Stimulated activated CD8-positive, alpha-beta memory T cell treated with anti-CD3 and anti-CD28 coated beads, Interleukin-2, amount 100 ng/mL, for 1 hour (primary cell): ENCODE measurements around the gene CMTM3.
"Not testable (repeated sequence)": the region's sequence is repeated elsewhere in the genome, so short reads cannot be mapped to it uniquely, and the experiment has no call there.

Source experiments
- DNase-seq, 2 donors: peaks; one replicate each; pipeline ENCODE4 v3.0.0-alpha.2; 2020; ENCODE audit warnings: low read depth in 2 of 2

Gene CMTM3, protein sequence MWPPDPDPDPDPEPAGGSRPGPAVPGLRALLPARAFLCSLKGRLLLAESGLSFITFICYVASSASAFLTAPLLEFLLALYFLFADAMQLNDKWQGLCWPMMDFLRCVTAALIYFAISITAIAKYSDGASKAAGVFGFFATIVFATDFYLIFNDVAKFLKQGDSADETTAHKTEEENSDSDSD

DNA sequence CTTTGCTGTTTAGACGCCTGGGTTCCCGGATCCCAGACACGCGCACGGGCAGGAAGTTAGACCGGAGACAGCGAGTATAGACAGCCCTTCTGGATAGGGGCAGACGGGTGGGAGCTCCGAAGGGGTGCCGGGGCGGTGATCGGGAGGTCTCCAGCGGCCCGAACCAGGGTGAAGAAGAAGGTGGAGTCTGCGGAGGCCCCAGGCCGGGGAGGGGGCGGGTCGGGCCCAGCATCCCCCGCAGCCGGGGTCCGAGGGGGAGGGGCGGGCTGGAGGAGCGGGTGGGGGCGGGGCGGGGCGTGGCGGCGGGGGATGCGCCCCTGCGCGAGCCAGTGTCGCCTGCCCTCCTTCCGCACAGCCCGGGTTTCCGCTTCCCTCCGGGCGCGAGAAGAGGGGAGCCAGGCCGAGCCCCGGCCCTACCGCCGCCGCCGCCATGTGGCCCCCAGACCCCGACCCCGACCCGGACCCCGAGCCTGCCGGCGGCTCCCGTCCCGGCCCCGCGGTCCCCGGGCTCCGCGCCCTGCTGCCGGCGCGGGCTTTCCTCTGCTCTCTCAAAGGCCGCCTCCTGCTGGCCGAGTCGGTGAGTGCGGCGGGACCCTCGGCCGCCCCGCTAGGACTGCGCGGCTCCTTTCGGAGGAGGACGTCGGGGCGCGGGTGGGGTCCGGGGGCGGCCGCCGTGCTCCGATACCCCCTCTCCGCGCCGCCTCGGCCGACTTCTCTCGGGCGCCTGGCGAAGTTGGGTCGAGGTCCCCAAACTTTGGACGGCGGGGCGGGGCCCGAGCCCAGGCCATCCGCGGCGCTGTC is at the start of gene CMTM3:
TSS of gene CMTM3 (plus strand) at position 329 of the 801 bp plus-strand sequence. CDS start at position 431, 102 bp downstream.
- peak; percentile 50 to 53 for DNase-seq

- DNase-seq, result no peak
These were observed 44.4 kb upstream of the CMTM3 start for GRCh38 chr16:66560107-66560506.

DNA sequence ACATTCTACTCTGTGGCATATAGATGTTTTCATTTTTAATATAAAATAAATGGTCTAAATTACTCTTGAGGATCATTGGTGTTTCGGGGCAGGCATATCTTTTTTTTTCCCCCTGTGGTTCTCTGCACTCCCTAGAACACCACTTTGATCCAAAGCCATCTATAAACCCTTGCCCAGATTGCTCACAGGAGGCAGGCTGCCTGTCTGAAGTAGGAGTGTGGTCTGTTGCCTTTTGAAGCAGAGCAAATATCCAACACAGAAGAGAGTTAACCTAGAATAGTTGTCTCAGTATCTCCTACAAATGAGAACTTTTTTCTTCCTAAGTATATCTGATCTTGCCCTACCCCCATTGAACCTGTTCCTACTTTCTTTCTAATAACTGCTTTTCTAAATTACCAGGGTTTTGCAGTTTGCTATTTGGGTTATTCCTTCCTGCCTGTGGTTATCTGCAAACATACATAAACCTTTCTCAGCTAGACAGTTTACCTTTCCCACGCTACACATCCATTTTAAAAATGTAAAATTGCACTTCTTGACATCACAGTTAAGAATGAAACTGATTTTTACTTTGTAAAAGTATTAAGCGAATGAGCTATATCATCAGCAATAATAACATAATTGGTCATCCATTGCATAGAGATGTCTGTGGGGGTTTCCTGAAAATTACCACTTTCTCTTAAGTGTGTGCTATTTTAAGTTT is 43.0 kb upstream of the CMTM3 start:
- DNase-seq, result no peak

DNA sequence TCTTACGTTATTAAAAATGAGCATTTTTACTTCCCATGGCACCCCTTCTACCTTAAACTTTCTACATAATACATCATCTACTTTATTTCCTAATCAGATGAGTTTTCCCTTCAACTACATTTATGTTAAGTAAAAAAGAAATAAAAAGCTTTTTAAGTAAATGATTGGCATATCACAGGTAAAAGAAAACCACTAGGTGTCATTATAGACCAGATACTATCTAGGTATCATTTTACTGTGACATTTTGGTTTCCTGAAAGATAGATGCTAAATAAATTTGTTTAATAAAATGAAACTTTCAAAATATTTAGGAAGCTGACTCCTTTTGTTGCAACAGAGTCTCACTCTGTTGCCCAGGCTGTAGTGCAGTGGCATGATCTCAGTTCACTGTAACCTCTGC is 42.1 kb upstream of the CMTM3 start:
- no peak for DNase-seq

- no peak for DNase-seq
These were observed 41.5 kb upstream of the CMTM3 start for GRCh38 chr16:66562986-66563385.

DNA sequence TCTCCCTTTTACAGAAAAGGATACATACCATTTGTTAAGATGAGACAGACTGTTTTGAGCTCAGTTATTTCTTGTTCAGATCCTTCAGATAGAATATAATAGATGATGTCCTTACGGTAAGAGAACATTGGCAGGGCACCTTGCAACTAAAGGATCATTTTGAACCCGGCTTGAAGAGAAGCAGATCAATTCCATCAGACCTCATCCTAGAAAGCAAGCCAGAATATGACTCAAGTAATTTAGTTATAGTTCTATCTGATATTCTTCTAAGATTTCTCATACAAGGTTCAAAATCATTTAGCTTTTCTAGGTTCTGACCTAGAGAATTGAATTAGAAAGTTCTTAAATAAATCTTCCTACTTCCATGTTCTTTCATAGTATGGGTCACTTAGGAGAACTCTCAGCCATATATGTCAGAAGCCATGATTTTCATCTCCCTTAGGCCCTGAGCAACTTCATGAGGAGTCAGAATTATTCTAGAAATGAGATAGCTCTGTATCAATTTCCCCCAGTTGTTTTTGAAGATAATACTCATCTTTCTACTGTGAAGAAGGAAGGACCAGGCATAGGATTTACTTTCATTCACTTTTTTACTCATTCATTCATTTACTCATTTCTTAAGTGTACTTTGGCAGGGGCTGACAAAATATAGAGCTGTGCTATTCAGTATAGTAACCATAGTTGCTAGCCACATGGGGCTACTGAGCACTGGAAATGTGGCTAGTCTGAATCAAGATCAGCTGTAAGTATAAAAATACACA is 40.8 kb upstream of the CMTM3 start:
- DNase-seq, result no peak

DNA sequence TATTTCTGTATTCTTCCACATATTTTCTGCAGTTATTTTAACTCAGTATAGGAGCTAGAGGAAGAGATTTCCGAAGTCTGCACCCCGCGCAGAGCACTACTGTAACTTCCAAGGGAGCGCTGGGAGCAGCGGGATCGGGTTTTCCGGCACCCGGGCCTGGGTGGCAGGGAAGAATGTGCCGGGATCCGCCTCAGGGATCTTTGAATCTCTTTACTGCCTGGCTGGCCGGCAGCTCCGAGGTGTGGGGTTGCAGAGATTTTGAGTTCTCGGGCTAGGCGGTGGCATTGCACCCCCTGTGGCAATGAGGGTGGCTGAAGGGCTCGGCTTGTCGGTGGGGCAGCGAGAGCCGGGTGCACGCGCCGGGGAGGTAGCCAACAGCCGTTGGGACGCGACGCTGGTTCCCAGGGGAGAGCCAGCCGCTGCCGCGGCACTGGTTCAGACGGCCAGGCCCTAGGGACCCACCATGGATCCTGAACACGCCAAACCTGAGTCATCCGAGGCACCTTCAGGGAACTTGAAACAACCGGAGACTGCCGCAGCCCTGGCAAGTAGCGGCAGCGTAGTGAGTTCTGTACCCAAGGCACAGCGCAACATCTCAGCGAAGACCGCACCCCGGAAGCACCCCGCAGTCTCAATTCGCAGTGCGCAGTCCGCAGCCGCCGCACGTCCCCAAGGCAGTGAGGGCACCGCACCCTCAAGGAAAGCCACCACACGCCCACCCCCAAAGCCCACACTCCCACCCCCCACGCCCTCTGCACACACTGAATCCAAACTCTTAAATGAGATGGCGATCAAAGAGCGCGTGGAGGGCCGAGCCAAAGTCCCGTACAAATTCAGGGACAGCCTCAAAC is 38.2 kb upstream of the CMTM3 start, which contains the start of gene CMTM1:
TSS of gene CMTM1 (plus strand) at position 389 of the 851 bp plus-strand sequence. CDS start at position 464, 75 bp downstream.
- DNase-seq, result no peak

DNA sequence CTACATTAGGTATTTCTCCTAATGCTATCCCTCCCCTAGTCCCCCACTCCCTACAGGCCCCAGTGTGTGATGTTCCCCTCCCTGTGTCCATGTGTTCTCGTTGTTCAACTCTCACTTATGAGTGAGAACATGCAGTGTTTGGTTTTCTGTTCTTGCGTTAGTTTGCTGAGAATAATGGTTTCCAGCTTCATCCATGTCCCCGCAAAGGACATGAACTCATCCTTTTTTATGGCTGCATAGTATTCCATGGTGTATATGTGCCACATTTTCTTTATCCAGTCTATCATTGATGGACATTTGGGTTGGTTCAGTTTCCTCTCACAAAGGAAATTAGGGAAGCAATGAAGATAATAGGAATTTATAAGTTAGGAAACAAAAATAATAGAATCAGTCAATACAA is 37.2 kb upstream of the CMTM3 start:
- not testable (repeated sequence) for DNase-seq

GRCh38 chr16:66568355-66568754 is 36.1 kb upstream of the CMTM3 start:
- DNase-seq, result no peak

- no peak for DNase-seq
These were observed 35.4 kb upstream of the CMTM3 start for GRCh38 chr16:66569131-66569530.

GRCh38 chr16:66569827-66570405 is 34.6 kb upstream of the CMTM3 start:
- no peak for DNase-seq

DNA sequence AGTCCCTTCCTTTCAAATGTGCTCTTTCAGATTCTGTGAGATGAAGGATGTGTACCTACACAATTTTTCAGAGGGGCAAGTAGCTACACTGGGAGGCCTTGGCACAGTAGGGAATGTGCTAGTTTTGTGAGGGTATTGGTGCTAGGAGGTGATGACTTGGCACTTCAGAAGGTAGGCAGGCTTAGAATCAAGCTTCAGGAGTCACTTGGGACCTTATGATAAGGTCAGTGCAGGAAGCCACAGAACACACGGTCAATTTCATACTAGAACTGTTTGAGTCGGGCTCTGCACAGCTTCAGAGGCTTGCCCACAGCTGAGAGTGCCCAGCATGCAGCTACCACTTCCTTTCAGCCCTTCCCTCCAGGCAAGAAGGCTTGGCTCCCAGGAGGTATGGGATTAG is 32.1 kb upstream of the CMTM3 start:
- DNase-seq, result no peak

- DNase-seq, result no peak
These were observed 30.4 kb upstream of the CMTM3 start for GRCh38 chr16:66574081-66574480.

DNA sequence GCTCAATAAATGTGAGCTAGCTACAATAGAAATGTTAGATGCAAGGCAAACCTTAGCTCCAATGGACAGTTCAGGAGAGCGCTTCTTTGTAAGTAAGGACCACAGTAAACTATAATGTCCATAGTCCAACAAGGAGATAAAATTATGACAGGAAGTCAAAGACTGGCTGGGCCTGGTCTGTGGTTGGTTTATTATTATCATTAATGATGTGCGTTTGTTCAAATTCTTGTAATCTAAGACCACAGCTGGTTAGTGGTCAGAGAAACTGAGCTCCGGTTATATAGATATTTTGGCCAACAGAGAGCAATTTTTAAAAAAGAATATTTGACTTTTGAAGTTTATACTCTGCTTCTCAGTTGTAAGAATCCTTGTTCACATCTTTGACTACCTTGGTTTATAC is 30.0 kb upstream of the CMTM3 start:
- no peak for DNase-seq

DNA sequence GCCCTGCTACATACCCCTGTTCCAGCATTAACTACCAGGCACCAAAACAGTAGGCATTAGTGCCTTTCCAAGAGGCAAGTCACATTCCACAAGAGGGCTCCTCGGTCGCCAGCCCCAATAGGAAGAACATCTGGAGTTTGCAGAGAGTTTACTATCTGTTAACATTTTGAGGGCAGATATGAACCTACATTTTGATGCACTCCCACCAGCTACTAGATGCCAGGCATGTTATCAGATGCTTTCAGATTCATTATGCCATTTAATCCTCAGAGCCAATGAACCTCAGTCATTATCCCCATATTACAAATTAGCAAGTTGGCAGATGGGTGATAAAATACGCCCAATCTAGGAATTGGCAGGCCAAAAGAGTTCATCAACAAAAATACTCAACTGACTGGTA is 29.4 kb upstream of the CMTM3 start:
- DNase-seq, result no peak

- no peak for DNase-seq
These were observed 28.2 kb upstream of the CMTM3 start for GRCh38 chr16:66576296-66576695.

GRCh38 chr16:66578651-66579531 is 25.6 kb upstream of the CMTM3 start, which contains the start of gene CMTM2:
TSS of gene CMTM2 (plus strand) at chr16:66579463. CDS start at chr16:66579608, 145 bp downstream.
- no peak for DNase-seq

DNA sequence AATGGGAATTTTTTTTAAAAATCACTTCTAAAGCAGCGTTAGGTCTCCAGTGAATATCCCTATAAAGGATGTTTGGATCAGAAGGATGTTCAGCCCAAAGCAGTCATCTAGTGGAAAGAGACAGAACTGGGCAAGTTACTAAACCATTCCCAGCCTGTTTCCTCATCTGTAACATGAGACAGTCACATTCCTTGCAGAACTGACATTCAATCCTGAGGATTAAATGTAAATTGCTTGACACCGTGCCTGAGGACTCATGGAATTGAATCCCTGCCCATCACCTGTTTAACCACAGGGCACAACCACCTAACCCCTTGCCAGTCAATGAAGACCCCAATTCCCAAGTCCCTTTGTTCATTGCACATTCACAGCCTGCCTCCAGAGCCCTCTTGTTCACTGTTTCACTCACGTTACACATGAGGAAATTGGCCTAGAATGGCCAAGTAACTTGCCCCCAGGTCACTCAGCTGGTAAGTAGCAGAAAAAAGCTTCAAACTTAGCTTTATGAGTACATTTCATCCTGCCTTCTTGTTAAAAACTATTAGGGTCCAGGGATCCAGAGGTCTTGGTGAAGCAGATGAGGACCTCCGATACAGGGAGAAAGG is 23.8 kb upstream of the CMTM3 start:
- no peak for DNase-seq
